Left lobe of liver (tissue), 2 donors: ENCODE results near the gene DOCK3. TPM values are rescaled to one million over a fixed set of nuclear protein-coding genes. Genes with fewer than 3 reads are reported as not detected.

Experiments
- ATAC-seq: fragments of 200-7000 bp; cut with Tn5 transposase; one replicate; pipeline ENCODE4 v1.9.1; 2020; ENCODE audit warnings: mild to moderate bottlenecking, moderate library complexity
- DNase-seq: peaks from one replicate; pipeline ENCODE4 v3.0.0-alpha.2; 2020; ENCODE audit warnings: low spot score
- total RNA-seq: library from RNA; stranded (reverse); gene quantifications from one replicate; pipeline ENCODE4 v1.2.1, GENCODE V29; 2021
- donor health status: DM: no; HTN: no; CAD: no; lungs with moderate emphysema.
- donor health status: DM: no; HTN: yes; CAD: no.

DOCK3 gene, protein sequence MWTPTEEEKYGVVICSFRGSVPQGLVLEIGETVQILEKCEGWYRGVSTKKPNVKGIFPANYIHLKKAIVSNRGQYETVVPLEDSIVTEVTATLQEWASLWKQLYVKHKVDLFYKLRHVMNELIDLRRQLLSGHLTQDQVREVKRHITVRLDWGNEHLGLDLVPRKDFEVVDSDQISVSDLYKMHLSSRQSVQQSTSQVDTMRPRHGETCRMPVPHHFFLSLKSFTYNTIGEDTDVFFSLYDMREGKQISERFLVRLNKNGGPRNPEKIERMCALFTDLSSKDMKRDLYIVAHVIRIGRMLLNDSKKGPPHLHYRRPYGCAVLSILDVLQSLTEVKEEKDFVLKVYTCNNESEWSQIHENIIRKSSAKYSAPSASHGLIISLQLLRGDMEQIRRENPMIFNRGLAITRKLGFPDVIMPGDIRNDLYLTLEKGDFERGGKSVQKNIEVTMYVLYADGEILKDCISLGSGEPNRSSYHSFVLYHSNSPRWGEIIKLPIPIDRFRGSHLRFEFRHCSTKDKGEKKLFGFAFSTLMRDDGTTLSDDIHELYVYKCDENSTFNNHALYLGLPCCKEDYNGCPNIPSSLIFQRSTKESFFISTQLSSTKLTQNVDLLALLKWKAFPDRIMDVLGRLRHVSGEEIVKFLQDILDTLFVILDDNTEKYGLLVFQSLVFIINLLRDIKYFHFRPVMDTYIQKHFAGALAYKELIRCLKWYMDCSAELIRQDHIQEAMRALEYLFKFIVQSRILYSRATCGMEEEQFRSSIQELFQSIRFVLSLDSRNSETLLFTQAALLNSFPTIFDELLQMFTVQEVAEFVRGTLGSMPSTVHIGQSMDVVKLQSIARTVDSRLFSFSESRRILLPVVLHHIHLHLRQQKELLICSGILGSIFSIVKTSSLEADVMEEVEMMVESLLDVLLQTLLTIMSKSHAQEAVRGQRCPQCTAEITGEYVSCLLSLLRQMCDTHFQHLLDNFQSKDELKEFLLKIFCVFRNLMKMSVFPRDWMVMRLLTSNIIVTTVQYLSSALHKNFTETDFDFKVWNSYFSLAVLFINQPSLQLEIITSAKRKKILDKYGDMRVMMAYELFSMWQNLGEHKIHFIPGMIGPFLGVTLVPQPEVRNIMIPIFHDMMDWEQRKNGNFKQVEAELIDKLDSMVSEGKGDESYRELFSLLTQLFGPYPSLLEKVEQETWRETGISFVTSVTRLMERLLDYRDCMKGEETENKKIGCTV (N-terminal part only)
- not detected for total RNA-seq

DNA sequence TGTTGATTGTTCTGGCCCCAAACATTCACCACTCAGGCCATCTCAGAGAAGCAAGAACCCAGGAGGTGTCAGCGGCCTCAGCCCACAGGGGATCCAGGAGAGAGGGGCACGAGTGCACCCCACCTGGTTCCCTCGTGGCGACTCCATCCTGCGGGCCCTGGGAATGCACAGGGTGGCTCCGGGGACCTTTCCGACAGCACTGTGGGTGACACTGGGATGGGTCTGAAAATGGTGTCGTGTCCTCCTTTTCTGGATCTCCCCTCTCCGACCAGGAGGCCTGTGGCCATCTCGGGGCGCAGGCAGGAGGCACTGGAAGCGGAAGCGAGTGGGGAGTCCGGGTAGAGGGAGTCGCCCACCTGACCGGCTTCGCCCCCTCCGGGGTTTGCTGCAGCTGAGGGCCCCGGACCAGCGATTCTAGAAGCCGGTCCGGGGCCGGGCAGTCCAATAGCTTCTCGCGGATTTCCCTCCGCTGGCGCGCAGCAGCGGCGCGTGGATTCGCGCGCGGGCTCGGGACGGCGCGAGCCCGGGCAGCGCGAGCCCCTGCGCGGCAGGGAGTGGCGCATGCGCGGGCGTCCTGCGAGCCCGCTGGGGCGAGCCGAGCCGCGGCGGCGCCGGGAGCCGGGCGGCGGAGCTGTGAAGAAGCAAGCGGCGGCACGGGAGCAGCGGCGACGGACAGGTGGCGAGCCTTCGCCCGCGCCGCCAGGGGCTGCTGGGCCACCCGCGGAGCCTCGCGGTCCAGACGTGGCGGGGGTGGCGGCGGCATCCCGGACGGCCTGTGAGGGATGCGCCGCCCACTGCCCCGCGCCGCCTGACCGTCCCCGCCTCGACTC is at the start of gene DOCK3:
Gene DOCK3, plus strand, starts transcription at position 579 of the 830 bp plus-strand sequence. CDS start 337 bp downstream, outside the sequence.
- peak; percentile 59 for DNase-seq

DNA sequence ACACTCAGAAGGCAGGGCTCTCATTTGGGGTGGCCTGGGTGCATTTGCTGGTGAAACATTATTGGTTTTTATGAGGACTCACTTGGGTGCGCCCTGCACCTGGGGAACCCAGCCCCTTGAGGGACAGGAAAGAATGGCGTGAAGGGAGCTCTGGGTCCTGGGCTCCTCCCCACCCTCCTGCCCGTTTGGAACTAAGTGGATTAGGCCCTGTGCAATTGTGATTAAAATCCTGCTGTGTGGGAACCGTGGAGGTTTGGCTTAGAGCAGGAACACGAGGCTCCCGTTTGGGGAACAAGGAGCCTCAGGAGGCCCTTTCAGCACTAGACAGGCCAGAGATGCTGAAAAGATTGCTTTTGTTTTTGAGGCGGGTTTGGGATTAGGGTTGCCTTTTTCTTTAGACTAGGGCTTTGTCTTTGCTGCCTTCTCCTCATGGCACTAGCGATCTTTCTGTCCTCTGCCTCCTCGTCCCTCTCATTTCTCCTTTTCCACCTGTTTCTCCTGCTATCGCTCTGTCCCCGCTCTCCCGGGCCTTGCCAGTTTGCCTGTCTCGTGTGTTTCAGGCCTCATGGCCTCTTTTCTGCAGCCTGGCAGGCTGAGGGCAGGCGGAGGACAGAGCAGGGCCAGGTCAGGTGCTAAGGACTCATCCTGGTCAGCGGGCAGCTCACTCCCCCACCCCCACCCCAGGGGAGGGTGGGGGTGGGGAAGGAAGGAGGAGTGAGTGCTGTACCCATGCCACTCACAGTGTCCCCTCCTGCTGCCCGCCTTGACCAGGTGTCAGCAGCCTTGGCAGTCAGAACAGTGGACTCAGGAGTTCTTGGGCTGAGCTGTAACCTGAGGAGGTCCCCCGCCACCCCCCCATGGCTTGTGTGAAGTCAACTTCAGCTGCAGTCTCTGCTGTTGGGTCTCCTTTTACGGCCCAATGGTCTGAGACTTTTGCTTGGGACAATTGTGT is 49.2 kb upstream of the DOCK3 start:
- no peak for ATAC-seq

More for the DNA sequence above, at the start of gene DOCK3:
- peak; percentile 98 for ATAC-seq

DNA sequence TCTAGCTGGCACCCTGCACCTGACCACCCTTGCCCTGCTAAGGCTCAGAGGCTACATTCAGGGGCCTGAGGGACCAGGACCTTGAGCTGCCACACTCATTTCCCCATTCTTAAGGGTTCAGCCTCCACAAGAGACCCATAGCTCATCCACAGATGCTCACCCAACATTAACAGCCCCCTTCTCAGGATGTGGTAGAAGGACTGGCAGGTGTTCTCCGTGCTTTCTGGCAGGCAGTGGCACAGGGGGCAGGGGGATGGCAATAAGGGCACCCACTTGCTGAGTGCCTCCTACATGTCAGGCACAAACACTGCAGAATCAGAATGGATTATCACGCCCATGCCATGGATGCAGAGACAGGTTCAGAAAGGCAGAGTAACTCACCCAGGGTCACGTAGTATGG is 48.3 kb upstream of the DOCK3 start:
- ATAC-seq: no peak
- DNase-seq: no peak

More for the DNA sequence above, 49.2 kb upstream of the DOCK3 start:
- no peak for DNase-seq

DNA sequence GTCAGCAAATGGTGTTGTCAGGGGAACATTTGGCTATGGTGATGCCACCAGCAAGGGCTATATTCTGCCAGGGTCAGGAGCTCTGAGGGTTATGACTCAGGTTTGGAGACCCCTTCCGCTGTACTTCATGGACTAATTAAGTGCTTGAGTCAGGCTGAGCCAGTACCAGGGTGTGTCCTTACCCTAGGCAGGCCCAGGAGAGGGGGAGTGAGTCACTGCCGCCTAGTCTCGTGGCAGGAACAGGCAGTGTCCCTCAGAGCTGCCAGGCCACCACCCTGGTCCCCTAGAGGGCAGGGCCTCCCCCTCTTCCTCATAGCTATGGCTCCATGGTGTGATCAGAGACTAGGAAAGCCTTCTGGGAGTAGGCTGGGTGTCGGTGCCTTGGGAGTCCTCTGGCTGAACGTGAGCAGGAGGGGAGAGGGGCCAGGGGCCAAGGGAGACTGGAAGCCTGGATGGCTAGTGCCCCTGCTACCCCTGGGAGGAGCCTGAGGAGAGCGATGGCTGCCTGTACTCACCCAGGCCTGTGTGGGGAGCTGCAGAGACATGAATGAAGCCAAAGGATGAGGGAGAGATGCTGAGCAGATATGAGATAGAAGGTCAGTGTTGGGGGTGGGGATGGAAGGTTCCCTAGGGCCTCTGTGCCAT is 47.2 kb upstream of the DOCK3 start:
- peak; percentile 31 for ATAC-seq
- DNase-seq: no peak

DNA sequence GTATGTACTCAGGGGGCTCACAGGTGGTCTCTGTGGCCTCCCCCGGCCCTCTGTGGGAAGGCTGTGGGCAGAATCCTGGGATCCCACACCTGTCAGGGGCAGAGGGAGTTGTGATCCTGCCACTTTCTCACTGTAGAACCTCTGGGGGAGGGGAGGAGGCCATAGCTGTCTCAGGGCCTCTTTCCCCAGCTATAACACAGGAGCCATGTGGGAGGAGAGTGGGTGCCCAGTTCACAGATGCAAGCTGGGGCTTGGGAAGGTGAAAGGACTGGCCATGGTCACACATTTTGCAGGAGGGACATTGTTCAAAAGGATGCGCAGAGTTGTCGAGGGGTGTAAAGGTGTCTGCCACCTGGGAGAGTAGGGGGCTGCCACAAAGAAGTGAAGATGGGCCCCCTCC is 46.1 kb upstream of the DOCK3 start:
- ATAC-seq (no peak), DNase-seq (no peak)

DNA sequence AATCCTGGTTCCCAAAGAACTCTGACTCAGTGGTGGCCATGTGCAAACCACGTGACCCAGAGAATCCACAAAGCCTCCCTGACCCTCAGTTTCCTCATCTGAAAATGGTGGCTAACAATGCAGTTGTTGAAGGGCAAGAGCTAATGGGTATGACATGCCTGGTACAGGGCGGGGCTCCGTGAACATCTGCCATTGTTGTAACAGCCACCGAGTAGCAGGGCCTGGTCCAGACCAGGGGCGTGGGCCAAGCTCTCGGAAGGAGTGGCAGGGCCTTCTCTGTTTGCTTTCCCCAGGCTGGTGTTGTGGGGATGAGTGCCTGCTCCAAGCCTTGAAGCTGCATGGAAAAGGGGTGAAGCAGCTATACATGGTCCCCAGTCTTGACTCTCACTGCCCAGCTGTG is 44.3 kb upstream of the DOCK3 start:
- ATAC-seq (no peak), DNase-seq (no peak)

DNA sequence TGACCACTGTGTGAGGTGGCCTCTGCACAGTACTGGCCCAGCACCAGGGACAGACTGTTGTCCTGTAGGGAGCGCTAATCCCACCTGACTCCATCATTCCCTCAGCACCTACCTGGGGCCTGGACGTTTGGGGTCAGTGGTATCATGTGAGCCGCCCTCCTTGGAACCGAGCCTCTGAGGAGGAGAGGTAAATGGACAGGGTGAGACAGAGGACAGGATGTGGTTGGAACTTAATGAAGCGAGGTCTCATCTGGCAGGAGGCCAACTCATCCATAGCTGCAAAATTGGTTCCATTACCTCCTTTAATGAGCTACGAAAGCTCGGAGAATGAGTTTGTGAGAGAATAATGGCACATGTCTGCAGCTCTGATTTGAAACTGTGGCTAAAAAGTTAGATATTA is 43.9 kb upstream of the DOCK3 start:
- ATAC-seq (no peak), DNase-seq (no peak)

DNA sequence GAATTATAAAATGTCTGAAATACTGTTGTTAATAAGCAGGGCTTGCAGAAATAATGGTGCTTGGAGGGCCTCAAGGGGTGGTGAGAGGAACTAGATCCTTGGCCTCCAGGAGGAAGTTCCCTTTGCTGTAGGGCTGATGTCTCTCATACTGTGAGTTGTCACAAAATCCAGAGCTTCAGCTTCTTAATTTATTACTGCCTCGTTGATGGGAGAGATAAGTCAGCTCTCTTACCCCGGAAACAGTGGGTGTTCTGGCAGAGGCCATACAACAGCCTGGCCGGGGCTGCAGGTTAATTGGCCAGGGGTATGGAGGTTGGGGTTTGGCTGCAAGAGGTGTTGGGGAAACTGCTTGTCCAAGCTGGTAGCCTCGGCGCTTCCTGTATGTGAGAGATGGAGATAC is 42.3 kb upstream of the DOCK3 start:
- ATAC-seq: no peak
- DNase-seq: no peak

DNA sequence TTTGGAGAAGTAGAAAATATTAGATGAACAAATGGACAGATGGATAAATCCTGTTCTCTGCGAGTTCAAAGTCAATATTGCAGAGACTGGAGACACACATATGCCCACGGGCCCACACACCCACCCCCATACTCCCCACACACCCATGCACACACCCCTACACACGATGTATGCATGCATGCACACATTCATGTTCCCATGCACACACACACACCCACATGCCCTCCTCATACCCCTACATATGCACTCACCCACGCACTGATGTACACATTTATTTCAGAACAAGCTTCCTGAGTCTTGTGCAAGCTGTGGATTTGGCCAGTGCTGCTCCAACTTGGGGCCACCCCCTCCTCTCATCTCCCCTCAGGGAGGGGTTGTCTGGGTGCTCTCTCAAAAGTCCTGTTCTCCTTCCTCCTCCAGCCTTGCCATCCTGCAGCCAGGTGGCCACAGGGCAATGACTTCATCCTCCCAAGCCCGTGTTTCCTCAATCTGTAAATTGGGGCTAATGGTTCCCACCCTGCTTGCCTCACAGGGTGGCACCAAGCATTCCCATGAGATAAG is 41.4 kb upstream of the DOCK3 start:
- ATAC-seq (no peak), DNase-seq (no peak)

DNA sequence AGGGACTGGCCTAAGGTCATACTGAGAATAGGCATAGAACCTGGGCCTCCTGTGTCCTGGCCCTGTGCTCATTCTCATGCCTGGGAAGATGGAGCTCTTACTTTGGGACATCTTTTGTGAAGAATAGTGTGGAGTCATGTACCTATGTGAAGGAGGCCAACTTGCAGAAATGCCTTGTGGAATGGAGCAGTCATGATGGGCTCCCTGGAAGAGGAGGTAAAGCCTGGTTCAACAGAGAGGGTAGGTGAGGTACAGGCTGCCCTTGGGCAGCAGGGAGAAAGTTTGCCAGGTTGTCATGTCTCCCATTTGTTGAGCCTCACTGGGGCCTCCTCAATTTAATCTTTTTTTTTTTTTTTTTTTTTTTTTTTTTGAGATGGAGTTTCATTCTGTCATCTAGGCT is 39.7 kb upstream of the DOCK3 start:
- ATAC-seq: no peak
- DNase-seq: no peak

DNA sequence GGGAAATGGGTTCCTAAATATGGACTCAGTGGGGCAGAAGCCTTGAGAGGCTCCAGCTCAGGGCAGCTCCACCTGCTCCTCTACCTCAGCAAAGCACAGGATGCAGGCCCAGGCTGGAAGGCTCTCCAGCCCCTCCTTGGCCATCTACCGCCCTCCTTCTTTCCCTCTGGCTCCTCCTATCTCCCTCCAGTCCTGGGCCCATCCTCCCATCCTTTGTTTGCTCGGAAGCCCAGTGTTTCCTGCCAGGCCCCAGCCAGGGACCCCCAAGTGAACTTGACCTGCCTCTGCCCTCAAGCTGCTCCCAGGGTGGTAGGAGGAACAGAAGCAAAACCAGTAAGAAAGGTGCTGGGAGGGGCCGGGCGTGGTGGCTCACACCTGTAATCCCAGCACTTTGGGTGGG is 37.7 kb upstream of the DOCK3 start:
- DNase-seq (no peak), ATAC-seq (no peak)

DNA sequence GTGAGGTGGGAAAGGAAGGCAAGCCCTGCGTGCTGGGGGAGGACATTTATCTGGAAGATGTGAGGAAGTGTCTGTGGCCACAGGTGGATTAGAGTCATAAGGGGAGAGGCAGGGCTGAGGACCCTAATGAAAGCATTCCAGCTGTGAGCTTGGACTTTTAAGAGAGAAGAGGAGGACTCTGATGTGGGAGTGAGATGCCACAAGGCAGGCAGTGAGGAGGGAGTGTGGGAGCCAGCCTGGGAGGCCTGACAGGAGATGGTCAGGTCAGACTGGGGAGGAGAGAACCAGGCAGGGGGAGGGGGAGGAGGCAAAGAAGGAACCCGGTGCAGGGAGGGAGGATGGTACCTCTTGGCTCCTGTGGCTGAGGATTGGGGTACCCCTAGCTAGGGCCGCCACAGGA is 36.8 kb upstream of the DOCK3 start:
- DNase-seq (no peak), ATAC-seq (no peak)

DNA sequence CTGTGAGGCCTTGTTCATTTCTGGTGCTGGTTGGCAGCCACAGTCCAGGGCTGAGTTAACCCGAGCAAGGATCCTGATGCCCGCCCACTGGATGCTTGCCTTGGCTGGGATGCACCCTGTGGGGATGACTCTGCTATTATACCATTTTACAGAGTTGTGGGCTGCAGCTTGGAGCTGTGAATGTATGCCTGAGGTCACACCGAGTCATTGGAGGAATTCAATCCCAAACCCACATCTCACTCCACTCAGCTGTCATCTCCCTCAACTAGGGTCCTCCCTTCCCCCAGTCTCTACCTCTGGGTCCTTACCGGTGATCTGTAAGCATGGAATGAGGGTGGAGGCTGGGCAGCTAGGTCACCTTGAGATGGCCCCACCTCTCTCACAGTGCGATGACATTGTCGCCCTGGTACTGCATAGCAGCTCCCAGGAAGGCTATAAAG is 35.7 kb upstream of the DOCK3 start:
- ATAC-seq: no peak
- DNase-seq: no peak

DNA sequence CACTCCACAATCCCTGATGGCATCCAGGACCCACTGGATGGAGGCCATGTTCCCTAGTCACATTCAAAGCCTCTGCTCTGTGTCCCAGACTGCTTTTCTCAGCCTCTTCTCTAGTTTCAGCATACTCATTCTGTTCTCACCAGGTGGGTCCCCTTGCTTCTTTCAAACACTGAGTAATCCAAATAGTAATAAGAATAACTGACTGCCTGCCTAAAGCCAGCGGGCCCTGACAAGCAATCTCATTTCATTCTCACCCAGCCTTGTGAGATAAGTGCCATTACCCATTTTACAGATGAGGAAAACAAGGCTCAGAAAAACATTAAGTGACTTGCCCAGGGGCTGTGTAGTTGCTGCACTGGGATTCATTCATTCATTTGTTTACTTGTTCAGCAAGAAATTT is 32.3 kb upstream of the DOCK3 start:
- ATAC-seq: no peak

DNA sequence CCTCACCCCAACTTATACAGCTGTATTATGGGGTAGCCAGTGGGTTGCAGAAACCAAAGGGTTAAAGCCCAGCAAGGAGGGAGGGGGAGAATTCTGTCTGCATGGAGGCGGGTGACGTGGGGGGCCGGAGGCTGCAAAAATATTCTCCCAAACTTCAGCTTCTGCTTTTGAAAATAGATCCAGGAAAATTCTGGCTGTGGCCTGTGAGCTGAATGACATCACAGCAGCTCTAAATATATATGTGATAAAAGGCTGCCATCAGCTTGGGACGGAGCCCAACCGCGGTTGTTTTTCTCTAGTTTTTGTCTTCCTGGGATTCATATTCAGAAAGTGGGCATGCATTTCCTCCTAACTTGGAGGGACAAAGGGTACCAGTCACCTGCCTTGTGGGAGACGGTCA is 30.2 kb upstream of the DOCK3 start:
- ATAC-seq (no peak), DNase-seq (no peak)

More for the DNA sequence above, 32.3 kb upstream of the DOCK3 start:
- DNase-seq: no peak

DNA sequence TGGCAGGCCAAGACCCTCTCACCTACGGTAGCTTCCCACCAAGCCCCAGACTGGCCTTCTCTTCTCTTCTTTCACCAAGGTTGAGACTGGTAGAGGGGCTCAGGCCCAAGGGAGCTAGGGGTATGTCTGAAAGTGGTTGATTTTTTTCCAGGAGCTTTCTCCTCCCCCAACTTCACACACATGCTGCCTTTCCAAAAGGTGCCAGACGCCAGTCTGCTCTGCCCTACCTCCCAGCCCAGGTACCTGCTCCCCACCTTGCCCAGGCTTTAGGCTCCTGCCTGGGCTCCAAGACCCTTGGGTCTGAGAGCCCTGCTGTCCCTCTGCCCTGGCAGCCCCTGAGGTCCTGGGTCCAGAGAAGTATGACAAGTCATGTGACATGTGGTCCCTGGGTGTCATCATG is 29.3 kb upstream of the DOCK3 start:
- DNase-seq: no peak
- no peak for ATAC-seq

DNA sequence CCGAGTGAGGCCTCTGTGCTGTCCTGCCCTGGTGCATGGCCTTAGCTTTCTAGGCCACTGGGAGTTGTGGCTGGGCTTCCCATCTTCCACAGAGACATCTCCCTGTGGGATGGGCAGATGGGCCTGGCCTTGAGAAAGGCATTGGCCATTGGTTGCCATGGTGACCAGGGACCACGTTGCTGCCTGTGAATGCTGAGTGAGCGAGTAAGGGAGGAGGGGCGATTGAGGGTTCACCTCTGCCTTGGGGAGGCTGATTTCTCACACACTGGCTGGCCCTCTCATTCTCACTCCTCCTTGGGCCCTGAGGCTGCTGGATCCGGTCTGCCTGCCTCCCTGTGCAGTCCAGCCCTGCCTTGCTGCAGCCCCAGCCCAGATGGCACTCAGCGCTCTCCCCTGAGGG is 26.4 kb upstream of the DOCK3 start:
- DNase-seq (no peak), ATAC-seq (no peak)

DNA sequence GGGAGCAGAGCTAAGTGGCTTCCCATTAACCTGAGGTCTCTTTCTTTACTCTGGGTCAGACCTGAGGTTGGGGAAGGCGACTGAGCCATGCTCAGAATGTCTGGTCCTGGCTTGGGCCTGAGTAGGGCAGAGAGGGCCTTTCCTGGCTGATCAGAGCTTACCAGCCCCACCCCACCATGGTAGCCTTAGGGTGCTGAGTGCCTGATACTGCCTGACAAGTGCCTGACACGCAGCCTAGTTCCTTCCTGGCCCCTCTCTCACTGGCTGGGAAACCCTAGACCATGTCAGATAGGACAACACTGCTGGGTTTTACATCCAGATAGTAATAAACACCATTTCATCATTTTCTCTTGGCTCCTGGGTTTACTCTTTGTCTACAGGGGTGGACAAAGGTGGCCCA is 25.8 kb upstream of the DOCK3 start:
- DNase-seq (no peak), ATAC-seq (no peak)
